ENCODE results near the gene SLC38A8. TPM values are rescaled to one million over a fixed set of nuclear protein-coding genes. Genes with fewer than 3 reads are reported as not detected.

SLC38A8 gene
- total RNA-seq, 2 experiments from 2014 or later = not detected

DNA sequence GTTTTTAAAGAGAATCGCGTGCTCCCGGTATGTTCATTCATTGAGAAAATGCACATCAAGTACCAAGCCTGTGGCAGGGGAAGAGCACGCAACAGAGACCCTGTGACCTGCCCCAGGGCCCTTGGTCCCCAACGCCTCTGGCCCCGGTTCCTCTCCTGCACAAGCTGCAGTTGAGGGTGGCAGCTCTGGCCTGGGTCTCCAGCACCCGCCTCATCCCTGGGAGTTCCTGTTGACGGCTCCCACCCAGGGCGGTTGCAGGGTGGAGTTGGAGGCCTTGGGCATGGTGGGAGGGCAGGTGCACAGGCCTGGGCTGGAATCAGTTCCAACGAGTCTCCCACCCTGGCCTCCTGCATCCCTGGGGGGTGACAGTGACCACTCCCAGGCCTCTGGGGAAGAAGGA lies 69.5 kb downstream of the SLC38A8 start:
- Histone ChIP-seq H3K79me2 (ENCODE audit: insufficient read depth, low read depth, low read length) (no peaks in the 10 kb centered on the region), H3K4me2 (ENCODE audit: low read length) (no peak overlapping the region), H2AFZ (ENCODE audit: low read length) (no peak overlapping the region), H3K4me1 (ENCODE audit: insufficient read depth, low read length, poor library complexity, severe bottlenecking) (no peaks in the 10 kb centered on the region), H3K9me2 (ENCODE audit: insufficient read depth, low read length) (no peaks in the 10 kb centered on the region), H3K9me3 (ENCODE audit: low read length) (no peaks in the 10 kb centered on the region), H3K4me3 (ENCODE audit: low read depth, low read length, poor library complexity, severe bottlenecking) (no peak overlapping the region), H4K20me1 (ENCODE audit: insufficient read depth, low read length) (no peaks in the 10 kb centered on the region), H3K27ac (ENCODE audit: low read depth, low read length, poor library complexity, severe bottlenecking) (no peak overlapping the region), H3K36me3 (ENCODE audit: insufficient read depth, low read length) (no peaks in the 10 kb centered on the region)
- BruUV-seq (replicated peaks) = no TSS peak
- CTCF ChIA-PET (ENCODE audit: unreplicated experiment) = no interaction called here
- POLR2A ChIA-PET = no interaction called here
- no peak for DNase-seq (ENCODE audit: low spot score)
- TF ChIP-seq EZH2phosphoT487 (IDR thresholded peaks at IDR 0.05; ENCODE audit: borderline replicate concordance, low read depth, low read length) (no peak), CTCF (conservative IDR thresholded peaks at IDR 0.05; ENCODE audit: low read length) (no peak)
- intact Hi-C loops (cut with micrococcal nuclease; ENCODE audit: unreplicated experiment) = no loop called here

DNA sequence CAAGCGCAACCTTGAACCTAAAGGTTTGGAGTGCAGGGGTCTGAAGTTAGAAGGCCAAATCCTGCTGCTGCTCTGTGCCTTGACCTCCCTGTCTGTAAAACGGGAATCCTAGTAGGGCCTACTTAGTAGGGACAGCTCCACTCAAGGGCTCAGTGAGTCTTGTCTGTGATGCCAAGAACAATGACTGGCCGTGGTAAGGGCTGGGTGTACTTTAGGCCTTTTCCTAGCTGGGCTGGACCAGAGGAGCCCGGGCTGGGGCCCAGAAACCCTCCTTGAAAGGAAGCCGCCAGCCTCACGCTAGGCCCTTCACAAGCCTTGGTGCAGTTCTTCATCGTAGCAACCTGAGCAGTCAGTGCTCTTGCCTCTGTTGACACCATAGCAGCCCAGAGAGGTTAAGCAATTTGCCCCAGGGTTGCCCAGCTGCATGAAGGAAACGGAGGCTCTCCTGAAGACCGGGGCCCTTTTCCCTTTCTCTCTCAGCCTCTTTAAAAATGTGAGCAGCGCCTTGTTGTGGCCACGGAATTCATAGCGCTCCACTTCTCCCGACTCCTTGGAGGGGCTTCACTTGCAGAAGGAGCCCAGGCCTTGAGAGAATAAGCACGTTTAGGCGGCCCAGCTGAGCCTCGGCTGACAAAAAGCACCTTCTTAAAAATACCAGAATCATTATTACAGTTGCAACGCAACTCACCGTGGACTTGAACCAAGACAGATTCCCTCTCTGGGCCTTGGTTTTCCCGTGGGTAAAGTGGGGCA lies 70.2 kb downstream of the SLC38A8 start:
- CTCF ChIA-PET (ENCODE audit: unreplicated experiment) = no interaction called here
- no peak for TF ChIP-seq EZH2phosphoT487 (IDR thresholded peaks at IDR 0.05; ENCODE audit: borderline replicate concordance, low read depth, low read length)
- no peak for TF ChIP-seq CTCF (conservative IDR thresholded peaks at IDR 0.05; ENCODE audit: low read length)
- no peak overlapping the region for H3K4me3 ChIP-seq (ENCODE audit: low read depth, low read length, poor library complexity, severe bottlenecking)
- POLR2A ChIA-PET = no interaction called here
- no peaks in the 10 kb centered on the region for H3K9me2 ChIP-seq (ENCODE audit: insufficient read depth, low read length)
- no TSS peak for BruUV-seq (replicated peaks)
- no peaks in the 10 kb centered on the region for H4K20me1 ChIP-seq (ENCODE audit: insufficient read depth, low read length)
- H3K36me3 ChIP-seq (ENCODE audit: insufficient read depth, low read length) = no peaks in the 10 kb centered on the region
- no peak overlapping the region for H3K4me2 ChIP-seq (ENCODE audit: low read length)
- no peaks in the 10 kb centered on the region for H3K4me1 ChIP-seq (ENCODE audit: insufficient read depth, low read length, poor library complexity, severe bottlenecking)
- no peak overlapping the region for H3K27ac ChIP-seq (ENCODE audit: low read depth, low read length, poor library complexity, severe bottlenecking)
- intact Hi-C loops (cut with micrococcal nuclease; ENCODE audit: unreplicated experiment) = no loop called here
- no peak overlapping the region for H2AFZ ChIP-seq (ENCODE audit: low read length)
- DNase-seq (ENCODE audit: low spot score) = no peak
- H3K79me2 ChIP-seq (ENCODE audit: insufficient read depth, low read depth, low read length) = no peaks in the 10 kb centered on the region
- no peaks in the 10 kb centered on the region for H3K9me3 ChIP-seq (ENCODE audit: low read length)

Data from OCI-LY7 (cell line).